Measurements from ENCODE around the gene HS3ST5.

Gene HS3ST5

DNA sequence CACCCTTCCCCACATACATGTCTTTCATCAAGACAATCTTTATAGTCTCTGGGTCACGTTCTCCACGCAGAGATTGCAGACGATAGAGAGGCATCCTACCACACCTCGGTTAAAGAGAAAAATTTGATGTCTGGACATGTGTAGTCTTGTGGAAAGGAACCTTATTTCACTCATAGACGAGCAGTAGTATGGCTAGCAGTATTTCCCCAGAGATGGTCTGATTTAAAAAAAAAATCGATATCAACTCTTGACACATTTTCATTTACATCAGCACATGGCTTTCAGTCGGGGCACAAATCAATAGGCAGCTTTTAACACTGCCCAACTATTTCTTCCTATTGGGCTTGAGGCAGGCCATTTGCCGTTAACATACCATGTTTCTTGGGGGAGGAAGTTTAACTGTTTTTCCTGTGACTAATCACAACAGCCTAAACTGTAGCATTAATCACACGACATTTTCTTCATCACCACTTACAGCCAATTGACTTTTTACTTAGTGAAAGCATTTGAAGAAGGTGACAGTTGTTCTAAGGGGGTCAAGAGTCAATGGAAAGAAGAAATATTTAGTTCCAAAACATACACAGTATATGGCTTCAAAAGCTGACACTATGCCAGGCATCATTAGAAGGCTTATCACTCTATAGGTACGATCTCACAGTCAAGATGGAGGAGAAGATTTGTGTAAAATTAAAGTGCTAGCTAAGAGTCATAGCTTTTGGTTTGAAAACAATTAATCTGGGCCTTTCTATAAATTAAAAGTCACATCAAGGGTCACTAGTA, 242.4 kb downstream of the HS3ST5 start:
- DNase-seq (ENCODE audit: insufficient read length, low spot score) (no peak), FAIRE-seq (no peak)
- TF ChIP-seq TAF1 (IDR thresholded peaks at IDR 0.05; ENCODE audit: low read depth, low read length) (no peak), POU2F2 (IDR thresholded peaks at IDR 0.05; ENCODE audit: low read depth, low read length) (no peak), POLR2AphosphoS5 (IDR thresholded peaks at IDR 0.05; ENCODE audit: low read depth, low read length) (no peak), POLR2A (IDR thresholded peaks at IDR 0.05; ENCODE audit: low read depth, low read length) (no peak), SPI1 (IDR thresholded peaks at IDR 0.05; ENCODE audit: low read depth, low read length) (no peak), PAX5 (IDR thresholded peaks at IDR 0.05; ENCODE audit: insufficient read depth, low read length, severe bottlenecking) (no peak)

DNA sequence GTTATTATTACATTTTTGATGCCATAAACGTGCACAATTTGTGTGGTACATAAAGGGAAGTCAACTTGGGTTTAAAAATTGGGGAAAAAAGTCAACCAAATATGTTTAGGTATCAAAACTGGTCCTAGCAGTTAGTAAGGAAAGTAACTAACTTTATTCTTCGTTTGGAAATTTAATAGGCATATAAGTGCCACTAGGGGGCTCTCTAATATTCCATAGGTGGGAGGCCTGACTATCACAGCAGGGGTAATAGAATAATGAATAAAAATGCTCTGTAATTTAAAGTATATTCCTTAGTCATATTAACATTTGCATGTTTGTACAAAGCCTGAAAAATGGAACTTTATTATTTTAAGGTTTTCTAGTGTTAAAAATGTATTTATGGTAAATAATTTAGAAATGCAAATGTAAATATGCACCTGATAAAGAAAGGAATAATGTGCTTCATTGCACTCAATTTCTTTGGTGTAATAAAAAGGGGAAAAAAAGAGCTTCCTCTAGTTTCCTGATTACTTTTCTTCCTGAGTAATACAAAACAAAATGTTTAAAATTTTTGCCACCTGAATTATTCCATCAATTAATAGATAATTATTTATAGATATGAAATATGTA, 246.2 kb downstream of the HS3ST5 start:
- DNase-seq (ENCODE audit: insufficient read length, low spot score): no peak
- no peak for TF ChIP-seq PAX5 (IDR thresholded peaks at IDR 0.05; ENCODE audit: insufficient read depth, low read length, severe bottlenecking)
- no peak for TF ChIP-seq POLR2A (IDR thresholded peaks at IDR 0.05; ENCODE audit: low read depth, low read length)
- no peak for TF ChIP-seq TAF1 (IDR thresholded peaks at IDR 0.05; ENCODE audit: low read depth, low read length)
- TF ChIP-seq POLR2AphosphoS5 (IDR thresholded peaks at IDR 0.05; ENCODE audit: low read depth, low read length): no peak
- TF ChIP-seq SPI1 (IDR thresholded peaks at IDR 0.05; ENCODE audit: low read depth, low read length): no peak
- no peak for TF ChIP-seq POU2F2 (IDR thresholded peaks at IDR 0.05; ENCODE audit: low read depth, low read length)
- FAIRE-seq: no peak

DNA sequence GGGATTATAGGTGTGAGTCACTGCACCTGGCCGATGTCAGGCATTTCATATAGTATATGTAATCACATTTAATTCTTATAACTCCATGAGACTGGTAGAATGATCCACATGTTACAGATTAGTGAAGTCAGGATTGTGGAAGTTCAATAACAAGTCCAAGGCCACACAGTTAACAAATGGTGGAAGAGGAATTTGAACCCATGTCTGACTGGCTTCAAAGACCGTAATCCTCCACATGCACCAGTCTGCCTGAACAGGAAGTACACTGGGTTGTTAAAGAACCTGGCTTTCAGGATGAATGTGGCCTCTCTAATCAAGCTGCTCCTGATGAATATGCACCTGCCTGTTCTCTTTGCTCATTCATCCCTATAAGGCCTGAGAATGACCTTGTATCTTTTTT, 249.9 kb downstream of the HS3ST5 start:
- no peak for TF ChIP-seq SPI1 (IDR thresholded peaks at IDR 0.05; ENCODE audit: low read depth, low read length)
- TF ChIP-seq POLR2A (IDR thresholded peaks at IDR 0.05; ENCODE audit: low read depth, low read length): no peak
- no peak for TF ChIP-seq POU2F2 (IDR thresholded peaks at IDR 0.05; ENCODE audit: low read depth, low read length)
- no peak for TF ChIP-seq POLR2AphosphoS5 (IDR thresholded peaks at IDR 0.05; ENCODE audit: low read depth, low read length)
- no peak for TF ChIP-seq PAX5 (IDR thresholded peaks at IDR 0.05; ENCODE audit: insufficient read depth, low read length, severe bottlenecking)
- no peak for TF ChIP-seq TAF1 (IDR thresholded peaks at IDR 0.05; ENCODE audit: low read depth, low read length)
- no peak for FAIRE-seq

DNA sequence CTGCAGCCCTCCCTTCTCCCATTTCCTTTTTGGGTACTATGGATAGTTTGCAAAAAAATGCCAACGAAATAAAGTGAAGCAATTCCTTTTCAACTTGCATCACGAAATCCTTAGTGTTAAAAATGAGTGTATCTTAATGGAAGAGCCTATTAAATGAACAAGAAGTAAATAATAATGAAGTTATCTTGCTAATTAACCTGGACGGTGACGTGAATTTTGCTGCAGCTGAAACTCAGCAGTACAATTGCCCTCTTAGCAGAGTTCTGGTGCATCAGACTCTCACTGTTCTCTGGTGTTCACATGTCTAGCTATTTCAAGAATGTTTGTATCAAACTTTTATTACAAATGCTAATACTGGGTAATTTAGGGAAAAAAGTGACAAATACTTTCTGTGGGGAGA, 252.2 kb downstream of the HS3ST5 start:
- FAIRE-seq (no peak), DNase-seq (ENCODE audit: insufficient read length, low spot score) (no peak)
- TF ChIP-seq TAF1 (IDR thresholded peaks at IDR 0.05; ENCODE audit: low read depth, low read length) (no peak), POLR2A (IDR thresholded peaks at IDR 0.05; ENCODE audit: low read depth, low read length) (no peak), SPI1 (IDR thresholded peaks at IDR 0.05; ENCODE audit: low read depth, low read length) (no peak), PAX5 (IDR thresholded peaks at IDR 0.05; ENCODE audit: insufficient read depth, low read length, severe bottlenecking) (no peak)

More for the DNA sequence above, 249.9 kb downstream of the HS3ST5 start:
- DNase-seq (ENCODE audit: insufficient read length, low spot score): no peak

DNA sequence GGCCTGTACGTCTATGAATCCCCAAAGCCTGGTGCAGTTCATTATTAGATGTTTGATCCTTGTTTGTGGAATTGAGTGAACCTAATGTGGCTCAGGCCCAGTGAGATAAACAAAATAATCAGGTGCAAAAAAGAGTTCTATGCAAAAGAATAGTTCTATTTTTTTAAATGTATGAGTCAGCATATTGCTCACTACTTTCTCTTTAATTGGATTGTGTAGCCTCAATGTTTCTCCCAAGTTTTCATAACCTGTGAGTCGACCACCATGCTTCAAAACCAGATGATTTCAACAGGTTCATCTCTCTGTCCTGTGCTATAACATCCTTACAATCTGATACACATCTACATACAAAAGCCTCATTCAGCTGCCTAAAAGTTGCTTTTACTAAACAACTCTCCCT, 255.3 kb downstream of the HS3ST5 start:
- TF ChIP-seq POU2F2 (IDR thresholded peaks at IDR 0.05; ENCODE audit: low read depth, low read length) (no peak), POLR2A (IDR thresholded peaks at IDR 0.05; ENCODE audit: low read depth, low read length) (no peak), POLR2AphosphoS5 (IDR thresholded peaks at IDR 0.05; ENCODE audit: low read depth, low read length) (no peak), SPI1 (IDR thresholded peaks at IDR 0.05; ENCODE audit: low read depth, low read length) (no peak), PAX5 (IDR thresholded peaks at IDR 0.05; ENCODE audit: insufficient read depth, low read length, severe bottlenecking) (no peak), TAF1 (IDR thresholded peaks at IDR 0.05; ENCODE audit: low read depth, low read length) (no peak)
- FAIRE-seq (no peak), DNase-seq (ENCODE audit: insufficient read length, low spot score) (no peak)

DNA sequence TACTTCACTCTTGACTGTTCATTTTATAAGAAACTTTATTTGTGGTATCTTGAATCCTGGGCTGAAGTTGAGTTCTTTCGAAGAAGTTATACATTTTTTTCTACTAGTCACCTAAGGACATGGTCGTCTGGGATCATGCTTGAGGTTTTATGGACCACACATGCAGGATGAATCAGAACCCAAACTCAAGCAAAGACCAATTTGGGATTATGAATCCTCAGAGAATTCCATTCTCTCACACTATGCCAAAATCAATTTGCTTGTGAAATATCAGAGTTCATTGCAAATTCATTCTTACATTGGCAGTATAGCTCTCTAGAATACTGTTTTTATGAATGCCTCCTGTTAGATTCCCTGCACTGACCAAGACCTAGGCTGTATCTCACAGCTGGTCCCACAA, 257.6 kb downstream of the HS3ST5 start:
- TF ChIP-seq SPI1 (IDR thresholded peaks at IDR 0.05; ENCODE audit: low read depth, low read length): no peak
- TF ChIP-seq PAX5 (IDR thresholded peaks at IDR 0.05; ENCODE audit: insufficient read depth, low read length, severe bottlenecking): no peak
- no peak for TF ChIP-seq POLR2AphosphoS5 (IDR thresholded peaks at IDR 0.05; ENCODE audit: low read depth, low read length)
- no peak for TF ChIP-seq POU2F2 (IDR thresholded peaks at IDR 0.05; ENCODE audit: low read depth, low read length)
- no peak for TF ChIP-seq POLR2A (IDR thresholded peaks at IDR 0.05; ENCODE audit: low read depth, low read length)
- TF ChIP-seq TAF1 (IDR thresholded peaks at IDR 0.05; ENCODE audit: low read depth, low read length): no peak

DNA sequence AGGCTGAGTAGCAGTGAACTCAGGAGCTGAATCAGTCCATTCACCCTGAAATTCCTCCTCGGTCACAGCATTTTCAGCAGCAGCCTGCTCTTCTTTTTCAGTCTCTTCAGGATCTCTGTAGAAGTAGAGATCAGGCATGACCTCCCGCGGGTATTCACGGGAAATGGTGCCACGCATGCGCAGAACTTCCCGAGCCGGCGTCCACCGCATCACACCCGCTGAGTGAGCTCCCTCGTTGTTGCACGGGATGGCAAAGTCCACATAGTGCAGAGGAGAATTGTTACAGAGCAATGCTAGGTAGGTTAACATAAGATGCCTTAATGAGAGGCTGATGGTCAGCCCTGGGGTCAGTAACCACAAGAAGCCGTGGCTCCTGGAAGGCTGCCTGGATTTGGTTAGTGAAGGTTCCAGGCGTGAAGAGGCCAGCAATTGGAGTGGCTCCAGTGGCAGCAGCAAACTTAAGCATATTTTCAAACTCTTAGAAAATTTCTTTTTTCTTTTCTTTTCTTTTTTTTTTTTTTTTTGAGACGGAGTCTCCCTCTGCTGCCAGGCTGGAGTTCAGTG, 258.4 kb downstream of the HS3ST5 start:
- TF ChIP-seq TAF1 (IDR thresholded peaks at IDR 0.05; ENCODE audit: low read depth, low read length) (no peak), SPI1 (IDR thresholded peaks at IDR 0.05; ENCODE audit: low read depth, low read length) (no peak), POU2F2 (IDR thresholded peaks at IDR 0.05; ENCODE audit: low read depth, low read length) (no peak), POLR2AphosphoS5 (IDR thresholded peaks at IDR 0.05; ENCODE audit: low read depth, low read length) (no peak), POLR2A (IDR thresholded peaks at IDR 0.05; ENCODE audit: low read depth, low read length) (no peak), PAX5 (IDR thresholded peaks at IDR 0.05; ENCODE audit: insufficient read depth, low read length, severe bottlenecking) (no peak)
- DNase-seq (ENCODE audit: insufficient read length, low spot score) (no peak), FAIRE-seq (no peak)

More for the DNA sequence above, 257.6 kb downstream of the HS3ST5 start:
- FAIRE-seq (no peak), DNase-seq (ENCODE audit: insufficient read length, low spot score) (no peak)

DNA sequence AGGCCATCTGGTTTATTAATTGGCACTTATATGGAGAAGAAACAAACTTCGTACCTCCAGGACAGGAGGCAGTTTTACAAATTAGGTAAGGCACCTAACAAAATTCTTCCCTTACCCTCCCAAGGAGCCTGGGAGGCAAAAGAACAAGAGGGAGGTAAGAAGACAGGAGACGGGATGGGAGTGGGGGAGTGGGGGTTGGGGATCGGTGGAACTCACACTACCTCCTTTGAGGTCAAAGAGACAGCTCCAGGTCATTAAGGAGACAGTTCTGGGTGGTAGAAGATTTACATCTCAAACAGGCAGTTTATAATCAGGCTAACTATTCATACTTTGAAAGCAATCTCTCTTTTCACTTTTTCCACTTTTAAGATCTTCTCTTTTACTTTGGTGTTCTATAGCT, 259.6 kb downstream of the HS3ST5 start:
- DNase-seq (ENCODE audit: insufficient read length, low spot score): no peak
- TF ChIP-seq SPI1 (IDR thresholded peaks at IDR 0.05; ENCODE audit: low read depth, low read length) (no peak), PAX5 (IDR thresholded peaks at IDR 0.05; ENCODE audit: insufficient read depth, low read length, severe bottlenecking) (no peak)
- no peak for FAIRE-seq

DNA sequence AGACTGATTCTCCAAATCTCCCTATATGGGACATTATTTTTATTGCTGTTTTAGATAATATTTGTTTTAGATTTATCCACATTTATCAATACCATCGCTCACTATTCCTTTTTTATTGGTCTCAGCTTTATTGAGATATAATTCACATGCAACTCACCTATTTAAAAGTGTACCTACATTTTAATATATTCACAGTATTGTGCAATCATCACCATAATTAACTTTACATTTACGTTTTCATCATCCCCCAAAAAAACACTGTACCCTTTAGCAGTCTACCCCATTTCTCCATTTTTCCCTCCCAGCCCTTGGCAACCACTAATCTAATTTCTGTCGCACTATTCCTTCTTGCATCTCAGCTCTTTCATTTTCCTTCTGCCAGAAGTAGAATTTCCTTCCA, 261.1 kb downstream of the HS3ST5 start:
- TF ChIP-seq POLR2A (IDR thresholded peaks at IDR 0.05; ENCODE audit: low read depth, low read length) (no peak), POLR2AphosphoS5 (IDR thresholded peaks at IDR 0.05; ENCODE audit: low read depth, low read length) (no peak), TAF1 (IDR thresholded peaks at IDR 0.05; ENCODE audit: low read depth, low read length) (no peak), SPI1 (IDR thresholded peaks at IDR 0.05; ENCODE audit: low read depth, low read length) (no peak), POU2F2 (IDR thresholded peaks at IDR 0.05; ENCODE audit: low read depth, low read length) (no peak), PAX5 (IDR thresholded peaks at IDR 0.05; ENCODE audit: insufficient read depth, low read length, severe bottlenecking) (no peak)
- FAIRE-seq: no peak
- DNase-seq (ENCODE audit: insufficient read length, low spot score): no peak
